Mammary epithelial cell (primary cell): ENCODE results near the gene CAMK2B.

ENCODE experiments used
- EZH2 ChIP-seq: IDR thresholded peaks from 2 replicates; pipeline ENCODE4 v1.6.1; 2012; ENCODE audit warnings: low read length, inconsistent platforms, borderline replicate concordance
- TF ChIP-seq, protein P1 (sequence below), 2 donors: IDR thresholded peaks in 1 of 2; conservative IDR thresholded peaks in 1 of 2; 2 replicates each; pipeline ENCODE4 v1.5.1; 2011 to 2012; ENCODE audit warnings: inconsistent platforms in 2 of 2, low read length in 2 of 2, mild to moderate bottlenecking in 2 of 2, control low read depth in 1 of 2, low read depth in 1 of 2; ENCODE audit not compliant: insufficient read depth in 1 of 2; ENCODE audit errors: extremely low read depth in 1 of 2

GRCh38 chr7:44191171-44191570, 134.2 kb downstream of the CAMK2B start:
- no peak for TF ChIP-seq EZH2
- TF ChIP-seq, protein P1, sequence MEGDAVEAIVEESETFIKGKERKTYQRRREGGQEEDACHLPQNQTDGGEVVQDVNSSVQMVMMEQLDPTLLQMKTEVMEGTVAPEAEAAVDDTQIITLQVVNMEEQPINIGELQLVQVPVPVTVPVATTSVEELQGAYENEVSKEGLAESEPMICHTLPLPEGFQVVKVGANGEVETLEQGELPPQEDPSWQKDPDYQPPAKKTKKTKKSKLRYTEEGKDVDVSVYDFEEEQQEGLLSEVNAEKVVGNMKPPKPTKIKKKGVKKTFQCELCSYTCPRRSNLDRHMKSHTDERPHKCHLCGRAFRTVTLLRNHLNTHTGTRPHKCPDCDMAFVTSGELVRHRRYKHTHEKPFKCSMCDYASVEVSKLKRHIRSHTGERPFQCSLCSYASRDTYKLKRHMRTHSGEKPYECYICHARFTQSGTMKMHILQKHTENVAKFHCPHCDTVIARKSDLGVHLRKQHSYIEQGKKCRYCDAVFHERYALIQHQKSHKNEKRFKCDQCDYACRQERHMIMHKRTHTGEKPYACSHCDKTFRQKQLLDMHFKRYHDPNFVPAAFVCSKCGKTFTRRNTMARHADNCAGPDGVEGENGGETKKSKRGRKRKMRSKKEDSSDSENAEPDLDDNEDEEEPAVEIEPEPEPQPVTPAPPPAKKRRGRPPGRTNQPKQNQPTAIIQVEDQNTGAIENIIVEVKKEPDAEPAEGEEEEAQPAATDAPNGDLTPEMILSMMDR (conservative IDR thresholded peaks at IDR 0.05 in 1 of 2, IDR thresholded peaks at IDR 0.05 in 1 of 2; ENCODE audit: extremely low read depth in 1 of 2, insufficient read depth in 1 of 2, low read depth in 1 of 2, low read length in 2 of 2), result no peak
